ENCODE measurements around the gene LTB4R.

DNA sequence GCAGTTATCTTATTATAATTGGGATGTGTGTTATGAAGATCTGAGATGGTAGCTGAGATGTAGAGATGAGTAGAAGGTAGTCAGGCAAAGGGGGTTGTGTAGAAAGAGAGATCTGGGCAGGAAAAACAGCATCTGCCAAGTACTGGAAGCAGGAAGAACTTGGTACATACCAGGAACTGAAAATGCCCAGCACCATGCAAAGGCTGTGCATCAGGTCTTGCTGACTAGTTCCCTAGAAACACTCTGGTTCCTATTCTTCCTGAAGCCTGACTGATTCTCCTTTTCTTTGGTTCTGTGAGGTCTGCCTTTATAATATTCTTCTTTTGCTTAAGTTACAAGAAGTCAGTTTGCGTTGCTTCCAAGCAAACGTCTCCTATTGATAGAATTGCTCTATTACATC is 50.0 kb downstream of the LTB4R start:
- TF ChIP-seq, protein P1, sequence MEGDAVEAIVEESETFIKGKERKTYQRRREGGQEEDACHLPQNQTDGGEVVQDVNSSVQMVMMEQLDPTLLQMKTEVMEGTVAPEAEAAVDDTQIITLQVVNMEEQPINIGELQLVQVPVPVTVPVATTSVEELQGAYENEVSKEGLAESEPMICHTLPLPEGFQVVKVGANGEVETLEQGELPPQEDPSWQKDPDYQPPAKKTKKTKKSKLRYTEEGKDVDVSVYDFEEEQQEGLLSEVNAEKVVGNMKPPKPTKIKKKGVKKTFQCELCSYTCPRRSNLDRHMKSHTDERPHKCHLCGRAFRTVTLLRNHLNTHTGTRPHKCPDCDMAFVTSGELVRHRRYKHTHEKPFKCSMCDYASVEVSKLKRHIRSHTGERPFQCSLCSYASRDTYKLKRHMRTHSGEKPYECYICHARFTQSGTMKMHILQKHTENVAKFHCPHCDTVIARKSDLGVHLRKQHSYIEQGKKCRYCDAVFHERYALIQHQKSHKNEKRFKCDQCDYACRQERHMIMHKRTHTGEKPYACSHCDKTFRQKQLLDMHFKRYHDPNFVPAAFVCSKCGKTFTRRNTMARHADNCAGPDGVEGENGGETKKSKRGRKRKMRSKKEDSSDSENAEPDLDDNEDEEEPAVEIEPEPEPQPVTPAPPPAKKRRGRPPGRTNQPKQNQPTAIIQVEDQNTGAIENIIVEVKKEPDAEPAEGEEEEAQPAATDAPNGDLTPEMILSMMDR (IDR thresholded peaks at IDR 0.05), result no peak
- no peak for TF ChIP-seq POLR2A (IDR thresholded peaks at IDR 0.05)
- TF ChIP-seq POLR2AphosphoS5 (IDR thresholded peaks at IDR 0.05), result no peak
- TF ChIP-seq EP300 (IDR thresholded peaks at IDR 0.05), result no peak
